ENCODE data around the gene DYNC1I1.
"Not testable (repeated sequence)": the region's sequence is repeated elsewhere in the genome, so short reads cannot be mapped to it uniquely, and the experiment has no call there.

Gene DYNC1I1

DNA sequence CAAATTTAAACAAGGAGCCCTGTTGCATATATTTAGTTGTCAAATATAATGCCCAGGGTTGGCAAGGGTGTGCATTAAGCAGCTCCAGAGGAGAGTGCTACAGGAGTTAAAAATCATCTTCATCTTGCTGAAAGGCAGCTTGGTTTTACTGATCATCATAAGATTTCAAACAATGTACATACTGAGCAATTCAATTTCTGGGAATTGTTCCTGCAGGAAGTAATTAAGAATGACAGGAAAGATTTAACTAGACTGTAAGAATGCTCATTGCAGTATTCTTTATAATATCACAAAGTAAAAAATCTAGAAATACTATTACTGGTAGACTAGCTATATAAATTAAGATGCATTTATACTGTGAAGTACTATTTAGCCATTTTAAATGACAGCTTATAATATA is 153.6 kb downstream of the DYNC1I1 start:
- H3K4me3 Mint-ChIP-seq: no peak overlapping the region
- no peak for ATAC-seq

GRCh38 chr7:95927756-95928155 is 155.4 kb downstream of the DYNC1I1 start:
- DNase-seq (no peak), ATAC-seq (no peak)
- no peak overlapping the region for H3K4me3 Mint-ChIP-seq
- no peaks in the 10 kb centered on the region for H3K4me1 Mint-ChIP-seq
- no peak overlapping the region for H3K27ac Mint-ChIP-seq
- H3K36me3 Mint-ChIP-seq (ENCODE audit: low read depth): no peaks in the 10 kb centered on the region
- H3K27me3 Mint-ChIP-seq: peaks cover 8% of the 10 kb centered on the region
- H3K9me3 Mint-ChIP-seq: no peaks in the 10 kb centered on the region

More for the DNA sequence above, 153.6 kb downstream of the DYNC1I1 start:
- no peak overlapping the region for H3K27ac Mint-ChIP-seq
- no peaks in the 10 kb centered on the region for H3K4me1 Mint-ChIP-seq
- no peaks in the 10 kb centered on the region for H3K9me3 Mint-ChIP-seq
- H3K36me3 Mint-ChIP-seq (ENCODE audit: low read depth): no peaks in the 10 kb centered on the region
- no peak for DNase-seq
- peaks cover 8% of the 10 kb centered on the region for H3K27me3 Mint-ChIP-seq

- DNase-seq: no peak
- Mint-ChIP-seq H3K36me3 (ENCODE audit: low read depth) (no peaks in the 10 kb centered on the region), H3K4me3 (no peak overlapping the region), H3K27me3 (peaks cover 8% of the 10 kb centered on the region), H3K9me3 (no peaks in the 10 kb centered on the region), H3K27ac (no peak overlapping the region), H3K4me1 (no peaks in the 10 kb centered on the region)
- ATAC-seq: no peak
Measured at GRCh38 chr7:95929710-95930280, 157.4 kb downstream of the DYNC1I1 start.

GRCh38 chr7:95931460-95932232 is 159.3 kb downstream of the DYNC1I1 start:
- peaks cover 12% of the 10 kb centered on the region for H3K27me3 Mint-ChIP-seq
- no peaks in the 10 kb centered on the region for H3K36me3 Mint-ChIP-seq (ENCODE audit: low read depth)
- no peak for DNase-seq
- no peaks in the 10 kb centered on the region for H3K4me1 Mint-ChIP-seq
- H3K9me3 Mint-ChIP-seq: no peaks in the 10 kb centered on the region
- H3K27ac Mint-ChIP-seq: no peak overlapping the region
- ATAC-seq: no peak
- no peak overlapping the region for H3K4me3 Mint-ChIP-seq

DNA sequence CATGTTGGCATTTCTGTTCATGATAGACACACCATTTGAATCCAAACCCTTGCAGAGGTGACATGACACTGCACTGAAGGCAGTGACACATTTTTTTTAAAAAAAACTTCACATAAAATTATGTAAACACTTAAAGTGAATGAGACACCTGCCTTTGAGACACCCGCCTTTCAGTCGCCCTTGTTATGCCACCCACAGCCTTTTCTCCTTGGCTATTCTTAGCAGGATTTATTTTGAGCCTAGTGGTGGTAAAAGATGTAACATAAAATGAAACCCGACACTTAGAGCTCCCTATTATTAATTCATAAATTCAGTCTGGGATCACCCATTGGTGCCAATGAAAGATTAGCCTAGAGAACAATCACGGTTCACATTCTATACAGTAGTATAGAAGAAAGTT is 161.3 kb downstream of the DYNC1I1 start:
- no peak for DNase-seq

GRCh38 chr7:95944867-95945266 is 172.5 kb downstream of the DYNC1I1 start:
- H3K4me1 Mint-ChIP-seq; H3K4me3 Mint-ChIP-seq; DNase-seq; ATAC-seq; H3K27me3 Mint-ChIP-seq; H3K9me3 Mint-ChIP-seq; H3K36me3 Mint-ChIP-seq (ENCODE audit: low read depth); H3K27ac Mint-ChIP-seq: not testable (repeated sequence)

More for the DNA sequence above, 161.3 kb downstream of the DYNC1I1 start:
- H3K4me1 Mint-ChIP-seq: no peaks in the 10 kb centered on the region
- peaks cover 14% of the 10 kb centered on the region for H3K27me3 Mint-ChIP-seq
- H3K36me3 Mint-ChIP-seq (ENCODE audit: low read depth): no peaks in the 10 kb centered on the region
- H3K9me3 Mint-ChIP-seq: no peaks in the 10 kb centered on the region
- no peak overlapping the region for H3K27ac Mint-ChIP-seq
- H3K4me3 Mint-ChIP-seq: no peak overlapping the region
- no peak for ATAC-seq

DNA sequence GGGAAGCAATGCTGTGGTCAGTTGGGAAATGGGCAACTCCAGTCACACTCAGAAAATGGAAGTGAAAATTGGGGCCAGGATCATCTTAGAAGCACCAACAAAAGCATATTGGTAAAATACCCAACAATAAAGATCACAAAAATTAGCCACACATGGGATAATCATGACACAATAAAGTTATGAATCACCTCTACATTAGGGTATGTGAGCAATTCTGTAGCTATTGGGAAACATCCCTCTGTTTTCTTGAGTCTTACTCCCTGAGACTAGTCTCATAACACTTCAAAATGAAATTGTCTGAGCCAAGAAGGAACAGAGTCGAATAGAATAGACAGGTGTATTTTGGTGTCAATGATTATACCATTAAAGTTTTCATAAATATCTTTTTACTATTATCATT is 178.3 kb downstream of the DYNC1I1 start:
- no peak for DNase-seq
- no peak overlapping the region for H3K27ac Mint-ChIP-seq
- no peaks in the 10 kb centered on the region for H3K9me3 Mint-ChIP-seq
- H3K36me3 Mint-ChIP-seq (ENCODE audit: low read depth): no peaks in the 10 kb centered on the region
- no peak overlapping the region for H3K4me3 Mint-ChIP-seq
- no peaks in the 10 kb centered on the region for H3K27me3 Mint-ChIP-seq
- ATAC-seq: no peak
- no peaks in the 10 kb centered on the region for H3K4me1 Mint-ChIP-seq

GRCh38 chr7:95951531-95951930 is 179.2 kb downstream of the DYNC1I1 start:
- ATAC-seq (no peak), DNase-seq (no peak)
- Mint-ChIP-seq H3K4me3 (no peak overlapping the region), H3K9me3 (no peaks in the 10 kb centered on the region), H3K4me1 (no peaks in the 10 kb centered on the region), H3K27me3 (no peaks in the 10 kb centered on the region), H3K27ac (no peak overlapping the region), H3K36me3 (ENCODE audit: low read depth) (no peaks in the 10 kb centered on the region)

GRCh38 chr7:95951997-95952795 is 179.8 kb downstream of the DYNC1I1 start:
- Mint-ChIP-seq H3K27me3 (no peaks in the 10 kb centered on the region), H3K4me3 (no peak overlapping the region), H3K36me3 (ENCODE audit: low read depth) (no peaks in the 10 kb centered on the region), H3K27ac (no peak overlapping the region), H3K9me3 (no peaks in the 10 kb centered on the region), H3K4me1 (no peaks in the 10 kb centered on the region)
- DNase-seq (no peak), ATAC-seq (no peak)

DNA sequence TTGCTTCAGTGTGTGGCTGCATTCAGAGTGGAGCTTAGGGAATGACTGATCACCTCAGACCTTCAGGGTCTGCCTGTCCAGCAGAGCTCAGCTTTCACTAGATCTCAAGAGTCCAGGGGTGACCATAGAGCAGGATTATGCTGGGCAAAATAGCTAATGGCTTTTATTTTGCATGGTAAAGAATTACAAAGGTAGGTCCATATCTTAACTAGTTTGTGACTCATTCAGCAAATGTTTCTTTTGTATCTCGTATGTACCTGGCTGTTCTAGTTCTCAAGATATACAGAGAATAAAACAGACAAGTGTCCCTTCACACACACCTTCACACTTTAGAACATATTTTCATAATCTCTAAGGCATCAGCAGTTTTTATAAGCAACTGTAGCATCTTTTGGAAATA is 180.5 kb downstream of the DYNC1I1 start:
- Mint-ChIP-seq H3K27me3 (no peaks in the 10 kb centered on the region), H3K4me1 (no peaks in the 10 kb centered on the region), H3K4me3 (no peak overlapping the region), H3K9me3 (no peaks in the 10 kb centered on the region), H3K27ac (no peak overlapping the region), H3K36me3 (ENCODE audit: low read depth) (no peaks in the 10 kb centered on the region)
- DNase-seq (no peak), ATAC-seq (no peak)

GRCh38 chr7:95955748-95956147 is 183.4 kb downstream of the DYNC1I1 start:
- Mint-ChIP-seq H3K4me1 (no peaks in the 10 kb centered on the region), H3K27me3 (peaks cover 4% of the 10 kb centered on the region), H3K36me3 (ENCODE audit: low read depth) (no peaks in the 10 kb centered on the region), H3K9me3 (peaks cover 5% of the 10 kb centered on the region), H3K27ac (no peak overlapping the region), H3K4me3 (no peak overlapping the region)
- DNase-seq (no peak), ATAC-seq (no peak)

DNA sequence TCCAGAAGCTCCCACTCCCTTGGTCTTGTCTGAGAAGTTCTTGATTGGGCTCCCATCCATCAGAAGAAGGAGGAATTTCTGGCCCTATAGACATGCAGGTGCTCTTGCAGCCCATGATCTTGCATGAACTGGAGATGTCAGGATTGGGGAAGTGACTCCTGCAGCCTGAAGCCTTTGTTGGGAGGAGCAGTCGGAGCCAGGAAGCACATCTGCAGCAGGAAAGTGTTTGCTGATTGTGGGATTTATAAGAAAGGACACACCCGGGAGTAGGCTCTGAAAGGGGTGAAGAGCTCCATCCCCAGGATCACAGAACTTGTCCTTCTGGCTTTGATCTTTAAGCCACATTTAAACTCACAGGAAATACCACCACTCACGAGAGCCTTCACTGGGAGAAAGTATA is 185.2 kb downstream of the DYNC1I1 start:
- ATAC-seq (no peak), DNase-seq (no peak)
- H3K4me1 Mint-ChIP-seq: no peaks in the 10 kb centered on the region
- peaks cover 5% of the 10 kb centered on the region for H3K9me3 Mint-ChIP-seq
- no peak overlapping the region for H3K4me3 Mint-ChIP-seq
- H3K36me3 Mint-ChIP-seq (ENCODE audit: low read depth): no peaks in the 10 kb centered on the region
- H3K27ac Mint-ChIP-seq: no peak overlapping the region
- peaks cover 4% of the 10 kb centered on the region for H3K27me3 Mint-ChIP-seq

GRCh38 chr7:95960706-95961244 is 188.4 kb downstream of the DYNC1I1 start:
- Mint-ChIP-seq H3K4me3 (no peak overlapping the region), H3K27me3 (peaks cover 7% of the 10 kb centered on the region), H3K36me3 (ENCODE audit: low read depth) (no peaks in the 10 kb centered on the region), H3K9me3 (peaks cover 5% of the 10 kb centered on the region), H3K27ac (no peak overlapping the region), H3K4me1 (no peaks in the 10 kb centered on the region)
- DNase-seq (no peak), ATAC-seq (no peak)

DNA sequence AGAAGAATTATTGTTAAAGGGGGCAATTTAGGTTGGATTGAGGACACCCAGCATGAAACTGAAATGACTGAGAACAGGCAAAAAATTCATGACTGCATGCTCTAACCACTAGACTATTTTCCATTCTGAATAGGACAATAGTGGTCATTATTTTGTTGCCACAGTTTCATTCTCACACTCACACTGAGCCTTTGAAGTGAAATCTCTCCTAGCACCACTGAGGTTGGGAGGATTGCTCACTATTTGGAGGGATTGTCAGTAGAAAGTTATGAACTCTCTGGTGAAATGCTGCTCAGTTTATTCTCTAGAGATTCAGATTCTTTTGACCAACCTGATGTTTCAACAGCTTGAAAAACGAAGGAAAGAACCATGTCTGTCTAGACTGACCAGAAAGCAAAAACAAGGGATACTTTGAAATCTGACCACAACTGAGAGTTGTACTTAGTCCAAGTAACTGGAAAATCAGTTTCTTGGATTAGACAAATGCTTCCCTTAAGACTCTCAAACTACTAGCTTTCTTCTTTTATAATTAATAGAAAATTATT is 191.2 kb downstream of the DYNC1I1 start:
- ATAC-seq: no peak
- no peak overlapping the region for H3K27ac Mint-ChIP-seq

More for the DNA sequence above, 191.2 kb downstream of the DYNC1I1 start:
- no peak overlapping the region for H3K4me3 Mint-ChIP-seq
- peaks cover 5% of the 10 kb centered on the region for H3K9me3 Mint-ChIP-seq
- no peaks in the 10 kb centered on the region for H3K4me1 Mint-ChIP-seq
- DNase-seq: no peak
- H3K27me3 Mint-ChIP-seq: peaks cover 9% of the 10 kb centered on the region
- H3K36me3 Mint-ChIP-seq (ENCODE audit: low read depth): no peaks in the 10 kb centered on the region
